SH-SY5Y (cell line): ENCODE results near the gene TCF4.

Experiments
- GATA2 ChIP-seq: IDR thresholded peaks from 2 replicates; pipeline ENCODE4 v1.6.1; 2011; ENCODE audit warnings: mild to moderate bottlenecking, low read depth, low read length
- GATA3 ChIP-seq: IDR thresholded peaks from 2 replicates; pipeline ENCODE4 v1.6.1; 2011; ENCODE audit warnings: low read depth, mild to moderate bottlenecking, low read length, moderate library complexity

DNA sequence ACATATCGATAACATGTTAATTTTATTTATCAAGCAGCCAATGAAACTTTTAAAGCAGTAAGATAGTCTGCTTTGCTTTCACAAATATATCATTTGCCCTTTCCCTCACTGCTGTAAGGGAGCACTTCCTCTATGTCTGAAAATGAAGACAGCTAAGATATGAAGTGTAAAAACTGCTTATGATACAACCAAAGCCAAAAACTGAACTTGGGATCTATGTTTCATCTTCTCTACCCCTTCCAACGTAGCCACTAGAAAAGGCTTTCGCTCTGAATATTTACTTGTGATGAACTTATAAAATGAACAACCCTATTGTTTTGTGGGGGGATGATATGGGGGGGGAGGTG is 140.3 kb downstream of the TCF4 start:
- TF ChIP-seq GATA3: no peak
- no peak for TF ChIP-seq GATA2
